Measurements from ENCODE around the gene SLC6A6. TPM values are rescaled to one million over a fixed set of nuclear protein-coding genes. Genes with fewer than 3 reads are reported as not detected.

SLC6A6 gene
- total and polyA plus RNA-seq, 4 donors: 0.92 to 7.2 (median 2.9) TPM

DNA sequence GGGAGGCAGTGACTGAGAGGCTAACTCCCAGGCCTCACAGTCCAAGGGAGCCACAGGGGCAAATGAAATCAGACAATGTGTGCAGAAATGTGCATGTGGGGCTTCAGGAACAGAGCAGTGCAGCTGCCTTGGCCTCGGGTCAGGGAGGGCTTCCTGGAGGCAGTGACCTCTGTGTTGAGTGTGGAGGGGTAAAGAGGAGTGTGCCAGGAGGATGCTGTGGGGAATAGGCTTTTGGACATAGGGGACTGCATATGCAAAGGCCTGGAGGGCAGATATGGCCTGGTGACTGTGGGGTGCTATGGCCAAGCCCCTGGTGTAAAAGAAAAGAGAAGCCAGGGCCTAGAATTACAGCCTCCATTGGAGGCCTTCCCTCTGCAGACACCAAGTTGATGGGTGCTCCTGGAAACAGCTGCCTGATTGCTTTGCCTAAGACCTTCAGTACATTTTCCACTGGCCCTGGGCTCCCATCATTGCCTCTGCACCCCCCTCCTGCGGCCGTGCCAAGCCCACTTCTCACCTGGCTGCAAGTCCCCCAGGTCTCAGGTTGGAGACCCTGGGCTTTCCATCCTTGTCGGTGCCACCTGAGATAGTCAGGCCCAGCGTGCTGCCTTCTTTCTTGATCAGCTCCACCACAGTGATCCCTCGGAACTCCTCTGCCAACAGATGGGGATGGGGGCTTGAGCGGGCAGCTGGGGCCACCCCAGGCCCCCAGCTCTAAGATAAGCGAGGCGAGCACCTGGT is 122.7 kb downstream of the SLC6A6 start:
- no peak for DNase-seq (ENCODE audit: low spot score)
- H3K9ac ChIP-seq (ENCODE audit: low read depth in 1 of 2, low read length in 2 of 2): no peak overlapping the region
- no peaks in the 10 kb centered on the region for H3K9me3 ChIP-seq (ENCODE audit: control insufficient read depth in 4 of 4, low read length in 3 of 4)
- no peak for TF ChIP-seq YY1 (IDR thresholded peaks at IDR 0.05)
- no peak for TF ChIP-seq SP1 (IDR thresholded peaks at IDR 0.05)
- TF ChIP-seq EGR1 (IDR thresholded peaks at IDR 0.05; ENCODE audit: low read depth in 2 of 2): no peak
- TF ChIP-seq RXRA (IDR thresholded peaks at IDR 0.05): no peak
- no peak for TF ChIP-seq JUND (IDR thresholded peaks at IDR 0.05)
- no peak for TF ChIP-seq HNF4G (IDR thresholded peaks at IDR 0.05)
- TF ChIP-seq, protein P1, sequence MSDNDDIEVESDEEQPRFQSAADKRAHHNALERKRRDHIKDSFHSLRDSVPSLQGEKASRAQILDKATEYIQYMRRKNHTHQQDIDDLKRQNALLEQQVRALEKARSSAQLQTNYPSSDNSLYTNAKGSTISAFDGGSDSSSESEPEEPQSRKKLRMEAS (IDR thresholded peaks at IDR 0.05): no peak
- no peak for TF ChIP-seq NR2F2 (IDR thresholded peaks at IDR 0.05)
- TF ChIP-seq RAD21 (IDR thresholded peaks at IDR 0.05): no peak
- TF ChIP-seq FOXA2 (IDR thresholded peaks at IDR 0.05): no peak
- no peak for TF ChIP-seq FOXA1 (IDR thresholded peaks at IDR 0.05)
- TF ChIP-seq TAF1 (conservative IDR thresholded peaks at IDR 0.05): no peak
- TF ChIP-seq HNF4A (conservative IDR thresholded peaks at IDR 0.05): no peak
- TF ChIP-seq, protein P2, sequence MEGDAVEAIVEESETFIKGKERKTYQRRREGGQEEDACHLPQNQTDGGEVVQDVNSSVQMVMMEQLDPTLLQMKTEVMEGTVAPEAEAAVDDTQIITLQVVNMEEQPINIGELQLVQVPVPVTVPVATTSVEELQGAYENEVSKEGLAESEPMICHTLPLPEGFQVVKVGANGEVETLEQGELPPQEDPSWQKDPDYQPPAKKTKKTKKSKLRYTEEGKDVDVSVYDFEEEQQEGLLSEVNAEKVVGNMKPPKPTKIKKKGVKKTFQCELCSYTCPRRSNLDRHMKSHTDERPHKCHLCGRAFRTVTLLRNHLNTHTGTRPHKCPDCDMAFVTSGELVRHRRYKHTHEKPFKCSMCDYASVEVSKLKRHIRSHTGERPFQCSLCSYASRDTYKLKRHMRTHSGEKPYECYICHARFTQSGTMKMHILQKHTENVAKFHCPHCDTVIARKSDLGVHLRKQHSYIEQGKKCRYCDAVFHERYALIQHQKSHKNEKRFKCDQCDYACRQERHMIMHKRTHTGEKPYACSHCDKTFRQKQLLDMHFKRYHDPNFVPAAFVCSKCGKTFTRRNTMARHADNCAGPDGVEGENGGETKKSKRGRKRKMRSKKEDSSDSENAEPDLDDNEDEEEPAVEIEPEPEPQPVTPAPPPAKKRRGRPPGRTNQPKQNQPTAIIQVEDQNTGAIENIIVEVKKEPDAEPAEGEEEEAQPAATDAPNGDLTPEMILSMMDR (IDR thresholded peaks at IDR 0.05; ENCODE audit: low read depth, low read length, missing input control): no peak
- TF ChIP-seq, protein P3, sequence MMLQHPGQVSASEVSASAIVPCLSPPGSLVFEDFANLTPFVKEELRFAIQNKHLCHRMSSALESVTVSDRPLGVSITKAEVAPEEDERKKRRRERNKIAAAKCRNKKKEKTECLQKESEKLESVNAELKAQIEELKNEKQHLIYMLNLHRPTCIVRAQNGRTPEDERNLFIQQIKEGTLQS (IDR thresholded peaks at IDR 0.05): no peak
- TF ChIP-seq, protein P4, sequence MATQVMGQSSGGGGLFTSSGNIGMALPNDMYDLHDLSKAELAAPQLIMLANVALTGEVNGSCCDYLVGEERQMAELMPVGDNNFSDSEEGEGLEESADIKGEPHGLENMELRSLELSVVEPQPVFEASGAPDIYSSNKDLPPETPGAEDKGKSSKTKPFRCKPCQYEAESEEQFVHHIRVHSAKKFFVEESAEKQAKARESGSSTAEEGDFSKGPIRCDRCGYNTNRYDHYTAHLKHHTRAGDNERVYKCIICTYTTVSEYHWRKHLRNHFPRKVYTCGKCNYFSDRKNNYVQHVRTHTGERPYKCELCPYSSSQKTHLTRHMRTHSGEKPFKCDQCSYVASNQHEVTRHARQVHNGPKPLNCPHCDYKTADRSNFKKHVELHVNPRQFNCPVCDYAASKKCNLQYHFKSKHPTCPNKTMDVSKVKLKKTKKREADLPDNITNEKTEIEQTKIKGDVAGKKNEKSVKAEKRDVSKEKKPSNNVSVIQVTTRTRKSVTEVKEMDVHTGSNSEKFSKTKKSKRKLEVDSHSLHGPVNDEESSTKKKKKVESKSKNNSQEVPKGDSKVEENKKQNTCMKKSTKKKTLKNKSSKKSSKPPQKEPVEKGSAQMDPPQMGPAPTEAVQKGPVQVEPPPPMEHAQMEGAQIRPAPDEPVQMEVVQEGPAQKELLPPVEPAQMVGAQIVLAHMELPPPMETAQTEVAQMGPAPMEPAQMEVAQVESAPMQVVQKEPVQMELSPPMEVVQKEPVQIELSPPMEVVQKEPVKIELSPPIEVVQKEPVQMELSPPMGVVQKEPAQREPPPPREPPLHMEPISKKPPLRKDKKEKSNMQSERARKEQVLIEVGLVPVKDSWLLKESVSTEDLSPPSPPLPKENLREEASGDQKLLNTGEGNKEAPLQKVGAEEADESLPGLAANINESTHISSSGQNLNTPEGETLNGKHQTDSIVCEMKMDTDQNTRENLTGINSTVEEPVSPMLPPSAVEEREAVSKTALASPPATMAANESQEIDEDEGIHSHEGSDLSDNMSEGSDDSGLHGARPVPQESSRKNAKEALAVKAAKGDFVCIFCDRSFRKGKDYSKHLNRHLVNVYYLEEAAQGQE (IDR thresholded peaks at IDR 0.05): no peak
- H3K27me3 ChIP-seq (ENCODE audit: control insufficient read depth in 4 of 4, insufficient read depth in 4 of 4, low read length in 3 of 4): no peaks in the 10 kb centered on the region
- H3K36me3 ChIP-seq (ENCODE audit: control insufficient read depth in 4 of 4, insufficient read depth in 3 of 4, low read depth in 1 of 4, low read length in 3 of 4): no peaks in the 10 kb centered on the region
- H3K4me3 ChIP-seq (ENCODE audit: low read depth in 1 of 3, low read length in 3 of 3): no peak overlapping the region
- no peak overlapping the region for H3K27ac ChIP-seq (ENCODE audit: low read depth in 1 of 2, low read length in 2 of 2)
- 88% methylated on average over 9 of the region's 9 CpGs for WGBS
- no peaks in the 10 kb centered on the region for H3K4me1 ChIP-seq (ENCODE audit: control insufficient read depth in 4 of 4, insufficient read depth in 4 of 4, low read length in 3 of 4)

Measured in liver (tissue), 9 donors.